Osteoblast (primary cell): Measurements from ENCODE around the gene ZNF277. TPM values are rescaled to one million over a fixed set of nuclear protein-coding genes. Genes with fewer than 3 reads are reported as not detected.
A peak's percentile ranks its signal among the peaks of the same experiment; 100 is the strongest.

Experiments
- DNase-seq: peaks from one replicate; pipeline ENCODE4 v3.0.0; 2011; ENCODE audit warnings: low spot score, mixed read lengths; ENCODE audit not compliant: insufficient read length; ENCODE audit errors: missing footprints
- H2AFZ ChIP-seq: 2 replicates; pipeline ENCODE4 v1.6.0; 2011; ENCODE audit warnings: mild to moderate bottlenecking, low read length
- H3K27ac ChIP-seq: 2 replicates; pipeline ENCODE4 v1.5.1; 2011; ENCODE audit warnings: mild to moderate bottlenecking, low read depth, low read length, moderate library complexity
- H3K27me3 ChIP-seq: 2 replicates; pipeline ENCODE4 v1.6.0; 2012; ENCODE audit warnings: mild to moderate bottlenecking, control low read depth, inconsistent platforms, low read length, moderate library complexity; ENCODE audit not compliant: insufficient read depth
- H3K36me3 ChIP-seq: 2 replicates; pipeline ENCODE4 v1.5.1; 2011; ENCODE audit warnings: mild to moderate bottlenecking, low read length, control low read depth, moderate library complexity; ENCODE audit not compliant: insufficient read depth
- H3K4me1 ChIP-seq: 2 replicates; pipeline ENCODE4 v1.5.1; 2011; ENCODE audit warnings: mild to moderate bottlenecking, low read length, control low read depth, moderate library complexity; ENCODE audit not compliant: insufficient read depth
- H3K4me2 ChIP-seq: 2 replicates; pipeline ENCODE4 v1.6.0; 2011; ENCODE audit warnings: mild to moderate bottlenecking, low read length; ENCODE audit not compliant: insufficient read depth
- H3K4me3 ChIP-seq: fragments of 200-600 bp; sonication (generic); 3 replicates; pipeline ENCODE4 v1.5.1; 2012; ENCODE audit warnings: mild to moderate bottlenecking, low read length, inconsistent platforms; ENCODE audit not compliant: insufficient read depth
- H3K79me2 ChIP-seq: 2 replicates; pipeline ENCODE4 v1.6.0; 2012; ENCODE audit warnings: mild to moderate bottlenecking, low read length, control low read depth, inconsistent platforms; ENCODE audit not compliant: insufficient read depth
- H3K9me3 ChIP-seq: 2 replicates; pipeline ENCODE4 v1.5.1; 2011; ENCODE audit warnings: low read depth, low read length, control low read depth
- H4K20me1 ChIP-seq: 2 replicates; pipeline ENCODE4 v1.6.0; 2012; ENCODE audit warnings: mild to moderate bottlenecking, low read length, control low read depth; ENCODE audit not compliant: insufficient read depth
- CTCF ChIP-seq: IDR thresholded peaks from 2 replicates; pipeline ENCODE4 v1.5.1; 2011; ENCODE audit warnings: mild to moderate bottlenecking, low read depth, low read length, moderate library complexity; ENCODE audit errors: extremely low read depth
- total RNA-seq: library from RNA; depleted of rRNA; stranded (reverse); fragments of >200 nt; gene quantifications from 2 replicates; pipeline ENCODE4 v1.2.3, GENCODE V29; 2012

Gene ZNF277
- total RNA-seq, 1 donor: 58.6 TPM

- no peak for DNase-seq
- H3K9me3 ChIP-seq: no peaks in the 10 kb centered on the region
- H2AFZ ChIP-seq: peak overlapping the region; percentile 99
- H3K4me2 ChIP-seq: peak overlapping the region; percentile 82
- TF ChIP-seq CTCF: no peak
- H3K79me2 ChIP-seq: peaks cover 83% of the 10 kb centered on the region
- peaks cover 17% of the 10 kb centered on the region for H3K4me1 ChIP-seq
- no peaks in the 10 kb centered on the region for H4K20me1 ChIP-seq
- H3K36me3 ChIP-seq: no peaks in the 10 kb centered on the region
- peak overlapping the region; percentile 83 for H3K27ac ChIP-seq
- peak overlapping the region; percentile 100 for H3K4me3 ChIP-seq
- no peaks in the 10 kb centered on the region for H3K27me3 ChIP-seq
These were observed 1.8 kb upstream of the ZNF277 start for GRCh38 chr7:112204499-112205342.

- Histone ChIP-seq H3K4me3 (peak overlapping the region; percentile 100), H2AFZ (peak overlapping the region; percentile 99), H3K4me2 (peak overlapping the region; percentile 82), H3K79me2 (peaks cover 79% of the 10 kb centered on the region), H3K9me3 (no peaks in the 10 kb centered on the region), H3K36me3 (no peaks in the 10 kb centered on the region), H4K20me1 (no peaks in the 10 kb centered on the region), H3K4me1 (peaks cover 14% of the 10 kb centered on the region), H3K27me3 (no peaks in the 10 kb centered on the region), H3K27ac (peak overlapping the region; percentile 83)
- DNase-seq: peak; percentile 86
- TF ChIP-seq CTCF: no peak
These were observed 905 bp upstream of the ZNF277 start for GRCh38 chr7:112205343-112206237.

- peak; percentile 80 for DNase-seq
- H3K9me3 ChIP-seq: no peaks in the 10 kb centered on the region
- peaks cover 76% of the 10 kb centered on the region for H3K79me2 ChIP-seq
- peaks cover 22% of the 10 kb centered on the region for H3K4me1 ChIP-seq
- TF ChIP-seq CTCF: no peak
- H3K36me3 ChIP-seq: no peaks in the 10 kb centered on the region
- peak overlapping the region; percentile 88 for H3K27ac ChIP-seq
- H3K4me2 ChIP-seq: peak overlapping the region; percentile 99
- H2AFZ ChIP-seq: peak overlapping the region; percentile 100
- peak overlapping the region; percentile 100 for H3K4me3 ChIP-seq
- H4K20me1 ChIP-seq: peaks cover 3% of the 10 kb centered on the region
- H3K27me3 ChIP-seq: no peaks in the 10 kb centered on the region
These were observed 597 bp downstream of the ZNF277 start for GRCh38 chr7:112206991-112207592.
